GM19328 (cell line): ENCODE results near the gene TGM2.
"Not testable (repeated sequence)": the region's sequence is repeated elsewhere in the genome, so short reads cannot be mapped to it uniquely, and the experiment has no call there.

Experiments used
- ATAC-seq: cut with Tn5 transposase; IDR thresholded peaks from one replicate; pipeline ENCODE4 v1.9.1; 2021; ENCODE audit warnings: mild to moderate bottlenecking, moderate library complexity; ENCODE audit not compliant: unreplicated experiment

Gene TGM2

GRCh38 chr20:38119446-38119845 is 45.6 kb downstream of the TGM2 start:
- no peak for ATAC-seq

- ATAC-seq = no peak
Observed at GRCh38 chr20:38117635-38118034, 47.4 kb downstream of the TGM2 start.

GRCh38 chr20:38117205-38117604 is 47.9 kb downstream of the TGM2 start:
- ATAC-seq = no peak

- ATAC-seq = no peak
Observed at GRCh38 chr20:38116409-38117165, 48.5 kb downstream of the TGM2 start.

- ATAC-seq = no peak
Observed at GRCh38 chr20:38115896-38116295, 49.2 kb downstream of the TGM2 start.

- ATAC-seq = no peak
Observed at GRCh38 chr20:38115205-38115604, 49.9 kb downstream of the TGM2 start.

GRCh38 chr20:38114353-38114791 is 50.7 kb downstream of the TGM2 start:
- ATAC-seq = no peak

- ATAC-seq = no peak
Observed at GRCh38 chr20:38113401-38114325, 51.4 kb downstream of the TGM2 start.

GRCh38 chr20:38112930-38113294 is 52.2 kb downstream of the TGM2 start:
- ATAC-seq = no peak

GRCh38 chr20:38112261-38112929 is 52.7 kb downstream of the TGM2 start:
- ATAC-seq = no peak

GRCh38 chr20:38111366-38112232 is 53.5 kb downstream of the TGM2 start:
- ATAC-seq = no peak

- no peak for ATAC-seq
Observed at GRCh38 chr20:38110525-38111178, 54.4 kb downstream of the TGM2 start.

GRCh38 chr20:38109591-38110524 is 55.2 kb downstream of the TGM2 start:
- no peak for ATAC-seq

GRCh38 chr20:38108986-38109541 is 56.0 kb downstream of the TGM2 start:
- no peak for ATAC-seq

- no peak for ATAC-seq
Observed at GRCh38 chr20:38108438-38108985, 56.6 kb downstream of the TGM2 start.

GRCh38 chr20:38107916-38108315 is 57.2 kb downstream of the TGM2 start:
- ATAC-seq = not testable (repeated sequence)

GRCh38 chr20:38107386-38107785 is 57.7 kb downstream of the TGM2 start:
- not testable (repeated sequence) for ATAC-seq

GRCh38 chr20:38106461-38106860 is 58.6 kb downstream of the TGM2 start:
- ATAC-seq = no peak
